GM12801 (cell line): ENCODE data around the gene ZNF185.

ENCODE experiments used
- CTCF ChIP-seq: IDR thresholded peaks from one replicate; pipeline ENCODE4 v1.5.1; 2011; ENCODE audit warnings: control low read depth; ENCODE audit not compliant: insufficient read length; ENCODE audit errors: extremely low read depth

Gene ZNF185

GRCh38 chrX:152903589-152903988, 5.7 kb downstream of the ZNF185 start:
- no peak for TF ChIP-seq CTCF

GRCh38 chrX:152904151-152905080, 6.5 kb downstream of the ZNF185 start:
- TF ChIP-seq CTCF = no peak

GRCh38 chrX:152905081-152905420, 7.2 kb downstream of the ZNF185 start:
- no peak for TF ChIP-seq CTCF

- no peak for TF ChIP-seq CTCF
Measured at GRCh38 chrX:152907084-152907651, 9.3 kb downstream of the ZNF185 start.

- TF ChIP-seq CTCF = no peak
Measured at GRCh38 chrX:152908486-152908885, 10.6 kb downstream of the ZNF185 start.

- TF ChIP-seq CTCF = no peak
Measured at GRCh38 chrX:152912106-152912505, 14.2 kb downstream of the ZNF185 start.

GRCh38 chrX:152912641-152913040, 14.8 kb downstream of the ZNF185 start:
- TF ChIP-seq CTCF = no peak
